ENCODE results near the gene TRAP1. TPM values are rescaled to one million over a fixed set of nuclear protein-coding genes. Genes with fewer than 3 reads are reported as not detected.

Gene TRAP1
- total and polyA plus RNA-seq, 4 donors: 78.3 to 148 (median 112) TPM

DNA sequence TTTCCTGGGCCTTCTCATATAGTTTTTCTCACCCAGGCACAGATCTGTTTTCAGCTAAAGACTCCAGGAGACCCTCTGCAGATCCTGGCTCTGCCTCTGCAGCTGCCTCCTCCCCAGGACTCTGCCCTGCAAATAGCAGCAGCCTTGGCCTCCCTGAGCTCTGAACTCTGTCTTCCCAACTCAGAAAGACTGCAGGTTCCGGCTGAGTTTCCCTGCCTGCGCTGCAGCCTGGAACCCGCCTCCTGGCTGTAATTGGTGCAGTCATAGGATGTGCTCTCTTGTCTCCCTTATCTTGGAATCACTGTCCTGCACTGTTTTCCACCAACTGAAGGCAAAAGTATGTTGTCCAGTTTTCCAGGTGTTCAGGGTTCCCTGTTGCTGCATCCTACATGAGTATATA lies 77.1 kb downstream of the TRAP1 start:
- DNase-seq (ENCODE audit: low spot score): no peak
- no peaks in the 10 kb centered on the region for H3K9me3 ChIP-seq (ENCODE audit: control insufficient read depth in 4 of 4, low read length in 3 of 4)
- peaks cover 0 to 7% (median 2%) of the 10 kb centered on the region in 4 donors for H3K4me1 ChIP-seq (ENCODE audit: control insufficient read depth in 4 of 4, insufficient read depth in 4 of 4, low read length in 3 of 4)
- 77% methylated on average over 3 of the region's 3 CpGs for WGBS
- peaks cover 0 to 8% (median under 1%) of the 10 kb centered on the region in 4 donors for H3K36me3 ChIP-seq (ENCODE audit: control insufficient read depth in 4 of 4, insufficient read depth in 3 of 4, low read depth in 1 of 4, low read length in 3 of 4)
- TF ChIP-seq JUND (IDR thresholded peaks at IDR 0.05) (no peak), RXRA (IDR thresholded peaks at IDR 0.05) (no peak), RAD21 (IDR thresholded peaks at IDR 0.05) (no peak), FOXA1 (IDR thresholded peaks at IDR 0.05) (no peak)
- TF ChIP-seq, protein P1, sequence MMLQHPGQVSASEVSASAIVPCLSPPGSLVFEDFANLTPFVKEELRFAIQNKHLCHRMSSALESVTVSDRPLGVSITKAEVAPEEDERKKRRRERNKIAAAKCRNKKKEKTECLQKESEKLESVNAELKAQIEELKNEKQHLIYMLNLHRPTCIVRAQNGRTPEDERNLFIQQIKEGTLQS (IDR thresholded peaks at IDR 0.05): no peak
- H3K27me3 ChIP-seq (ENCODE audit: control insufficient read depth in 4 of 4, insufficient read depth in 4 of 4, low read length in 3 of 4): no peaks in the 10 kb centered on the region
- H3K27ac ChIP-seq (ENCODE audit: low read depth in 1 of 2, low read length in 2 of 2): no peak overlapping the region
- no peak overlapping the region for H3K4me3 ChIP-seq (ENCODE audit: low read depth in 1 of 3, low read length in 3 of 3)
- H3K9ac ChIP-seq (ENCODE audit: low read depth in 1 of 2, low read length in 2 of 2): no peak overlapping the region

DNA sequence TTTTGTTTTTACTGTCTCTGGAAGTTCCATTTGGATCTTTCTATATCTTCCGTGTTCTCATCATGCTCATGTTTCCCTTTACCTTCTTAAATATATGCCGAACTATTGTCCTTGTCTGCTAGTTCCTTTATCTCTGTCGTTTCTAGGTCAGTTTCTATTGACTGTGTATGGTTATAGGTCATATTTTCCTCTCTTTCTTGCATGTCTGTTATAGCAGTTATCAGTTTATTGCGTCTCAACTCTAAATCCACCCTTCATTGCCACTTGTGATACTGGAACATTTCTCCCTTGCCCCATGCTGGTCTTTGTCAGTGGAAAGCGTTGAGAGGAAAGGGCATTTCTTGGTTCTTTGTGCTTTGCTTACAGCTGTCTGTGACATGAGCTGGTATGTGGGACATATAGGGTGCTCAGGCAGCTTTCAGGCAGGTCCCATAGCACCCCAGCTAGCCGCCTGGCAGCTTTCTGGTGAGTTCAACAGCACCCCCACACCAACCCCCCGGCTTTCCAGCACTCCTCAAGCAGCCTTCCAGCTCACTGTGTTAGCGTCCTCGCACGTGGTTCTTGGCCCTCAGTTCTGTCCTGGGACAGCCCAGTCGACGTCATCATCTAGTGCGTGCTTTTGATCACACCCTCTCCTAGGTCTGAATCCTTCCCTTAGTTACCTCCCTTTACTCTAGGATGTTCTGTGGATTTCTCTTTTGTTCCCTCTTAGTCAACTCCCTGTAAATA lies 78.2 kb downstream of the TRAP1 start:
- peaks cover 0 to 8% (median under 1%) of the 10 kb centered on the region in 4 donors for H3K36me3 ChIP-seq (ENCODE audit: control insufficient read depth in 4 of 4, insufficient read depth in 3 of 4, low read depth in 1 of 4, low read length in 3 of 4)
- WGBS: 95% methylated on average over 13 of the region's 13 CpGs
- no peak overlapping the region for H3K4me3 ChIP-seq (ENCODE audit: low read depth in 1 of 3, low read length in 3 of 3)
- DNase-seq (ENCODE audit: low spot score): no peak
- no peaks in the 10 kb centered on the region for H3K27me3 ChIP-seq (ENCODE audit: control insufficient read depth in 4 of 4, insufficient read depth in 4 of 4, low read length in 3 of 4)
- no peaks in the 10 kb centered on the region for H3K9me3 ChIP-seq (ENCODE audit: control insufficient read depth in 4 of 4, low read length in 3 of 4)
- H3K9ac ChIP-seq (ENCODE audit: low read depth in 1 of 2, low read length in 2 of 2): no peak overlapping the region
- H3K4me1 ChIP-seq (ENCODE audit: control insufficient read depth in 4 of 4, insufficient read depth in 4 of 4, low read length in 3 of 4): peaks cover 0 to 7% (median 2%) of the 10 kb centered on the region in 4 donors
- H3K27ac ChIP-seq (ENCODE audit: low read depth in 1 of 2, low read length in 2 of 2): no peak overlapping the region
- TF ChIP-seq NR2F2 (IDR thresholded peaks at IDR 0.05): no peak
- no peak for TF ChIP-seq JUND (IDR thresholded peaks at IDR 0.05)
- TF ChIP-seq, protein P2, sequence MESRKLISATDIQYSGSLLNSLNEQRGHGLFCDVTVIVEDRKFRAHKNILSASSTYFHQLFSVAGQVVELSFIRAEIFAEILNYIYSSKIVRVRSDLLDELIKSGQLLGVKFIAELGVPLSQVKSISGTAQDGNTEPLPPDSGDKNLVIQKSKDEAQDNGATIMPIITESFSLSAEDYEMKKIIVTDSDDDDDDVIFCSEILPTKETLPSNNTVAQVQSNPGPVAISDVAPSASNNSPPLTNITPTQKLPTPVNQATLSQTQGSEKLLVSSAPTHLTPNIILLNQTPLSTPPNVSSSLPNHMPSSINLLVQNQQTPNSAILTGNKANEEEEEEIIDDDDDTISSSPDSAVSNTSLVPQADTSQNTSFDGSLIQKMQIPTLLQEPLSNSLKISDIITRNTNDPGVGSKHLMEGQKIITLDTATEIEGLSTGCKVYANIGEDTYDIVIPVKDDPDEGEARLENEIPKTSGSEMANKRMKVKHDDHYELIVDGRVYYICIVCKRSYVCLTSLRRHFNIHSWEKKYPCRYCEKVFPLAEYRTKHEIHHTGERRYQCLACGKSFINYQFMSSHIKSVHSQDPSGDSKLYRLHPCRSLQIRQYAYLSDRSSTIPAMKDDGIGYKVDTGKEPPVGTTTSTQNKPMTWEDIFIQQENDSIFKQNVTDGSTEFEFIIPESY (IDR thresholded peaks at IDR 0.05): no peak
- TF ChIP-seq RXRA (IDR thresholded peaks at IDR 0.05): no peak
- TF ChIP-seq, protein P3, sequence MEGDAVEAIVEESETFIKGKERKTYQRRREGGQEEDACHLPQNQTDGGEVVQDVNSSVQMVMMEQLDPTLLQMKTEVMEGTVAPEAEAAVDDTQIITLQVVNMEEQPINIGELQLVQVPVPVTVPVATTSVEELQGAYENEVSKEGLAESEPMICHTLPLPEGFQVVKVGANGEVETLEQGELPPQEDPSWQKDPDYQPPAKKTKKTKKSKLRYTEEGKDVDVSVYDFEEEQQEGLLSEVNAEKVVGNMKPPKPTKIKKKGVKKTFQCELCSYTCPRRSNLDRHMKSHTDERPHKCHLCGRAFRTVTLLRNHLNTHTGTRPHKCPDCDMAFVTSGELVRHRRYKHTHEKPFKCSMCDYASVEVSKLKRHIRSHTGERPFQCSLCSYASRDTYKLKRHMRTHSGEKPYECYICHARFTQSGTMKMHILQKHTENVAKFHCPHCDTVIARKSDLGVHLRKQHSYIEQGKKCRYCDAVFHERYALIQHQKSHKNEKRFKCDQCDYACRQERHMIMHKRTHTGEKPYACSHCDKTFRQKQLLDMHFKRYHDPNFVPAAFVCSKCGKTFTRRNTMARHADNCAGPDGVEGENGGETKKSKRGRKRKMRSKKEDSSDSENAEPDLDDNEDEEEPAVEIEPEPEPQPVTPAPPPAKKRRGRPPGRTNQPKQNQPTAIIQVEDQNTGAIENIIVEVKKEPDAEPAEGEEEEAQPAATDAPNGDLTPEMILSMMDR (IDR thresholded peaks at IDR 0.05; ENCODE audit: low read depth, low read length, missing input control): no peak
- TF ChIP-seq HNF4G (IDR thresholded peaks at IDR 0.05): no peak
- TF ChIP-seq HNF4A (conservative IDR thresholded peaks at IDR 0.05): no peak

DNA sequence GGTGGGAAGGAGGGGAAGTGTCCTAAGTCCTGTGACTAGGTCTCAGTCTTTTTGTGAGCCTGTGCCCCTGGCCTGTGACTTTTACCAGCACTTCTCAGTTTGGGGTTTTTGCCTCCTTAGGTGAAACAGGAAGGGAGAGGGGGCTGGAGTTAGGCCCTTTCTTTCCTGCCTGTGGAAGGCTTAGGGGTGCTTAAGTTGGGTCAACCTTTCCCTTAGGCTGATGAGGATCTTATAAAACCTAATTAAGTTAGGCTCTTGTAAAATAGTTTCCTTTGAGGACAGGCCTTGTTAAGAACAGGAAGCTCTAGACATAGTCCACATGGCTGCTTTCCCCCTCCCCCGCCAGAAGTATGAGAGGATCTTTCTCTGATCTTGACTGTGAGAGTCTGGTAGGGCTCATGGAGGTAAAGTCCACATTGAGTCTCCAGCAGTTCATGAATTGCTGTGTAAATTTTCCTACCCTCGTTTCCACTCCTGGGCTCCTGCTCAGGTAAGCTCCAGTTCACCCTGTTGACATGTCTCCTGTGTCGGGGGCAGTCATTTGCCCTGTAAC lies 79.9 kb downstream of the TRAP1 start:
- Histone ChIP-seq H3K4me3 (ENCODE audit: low read depth in 1 of 3, low read length in 3 of 3) (no peak overlapping the region), H3K36me3 (ENCODE audit: control insufficient read depth in 4 of 4, insufficient read depth in 3 of 4, low read depth in 1 of 4, low read length in 3 of 4) (peaks cover 0 to 1% (median 0%) of the 10 kb centered on the region in 4 donors), H3K9ac (ENCODE audit: low read depth in 1 of 2, low read length in 2 of 2) (no peak overlapping the region), H3K27ac (ENCODE audit: low read depth in 1 of 2, low read length in 2 of 2) (no peak overlapping the region), H3K4me1 (ENCODE audit: control insufficient read depth in 4 of 4, insufficient read depth in 4 of 4, low read length in 3 of 4) (peaks cover 0 to 7% (median 2%) of the 10 kb centered on the region in 4 donors), H3K9me3 (ENCODE audit: control insufficient read depth in 4 of 4, low read length in 3 of 4) (no peaks in the 10 kb centered on the region), H3K27me3 (ENCODE audit: control insufficient read depth in 4 of 4, insufficient read depth in 4 of 4, low read length in 3 of 4) (no peaks in the 10 kb centered on the region)
- WGBS: 64% methylated on average over 3 of the region's 3 CpGs
- TF ChIP-seq HNF4A (conservative IDR thresholded peaks at IDR 0.05): peak in 1 of 2 donors; percentile 8
- no peak for TF ChIP-seq FOXA2 (IDR thresholded peaks at IDR 0.05)
- no peak for DNase-seq (ENCODE audit: low spot score)

All from liver (tissue), 9 donors.